COLO668 (cell line): ENCODE results near the gene HPCAL1.
A peak's percentile ranks its signal among the peaks of the same experiment; 100 is the strongest.

Experiments
- DNase-seq: peaks from one replicate; lab custom pipeline; 2025; ENCODE audit not compliant: unreplicated experiment; lab: John Stamatoyannopoulos, UW

The HPCAL1 gene

GRCh38 chr2:10402653-10403215 lies 100.0 kb downstream of the HPCAL1 start:
- DNase-seq = no peak

- no peak for DNase-seq
Observed at GRCh38 chr2:10404324-10405143, 101.8 kb downstream of the HPCAL1 start.

GRCh38 chr2:10405448-10405847 lies 102.7 kb downstream of the HPCAL1 start:
- no peak for DNase-seq

GRCh38 chr2:10406016-10406415 lies 103.3 kb downstream of the HPCAL1 start:
- DNase-seq = no peak

DNA sequence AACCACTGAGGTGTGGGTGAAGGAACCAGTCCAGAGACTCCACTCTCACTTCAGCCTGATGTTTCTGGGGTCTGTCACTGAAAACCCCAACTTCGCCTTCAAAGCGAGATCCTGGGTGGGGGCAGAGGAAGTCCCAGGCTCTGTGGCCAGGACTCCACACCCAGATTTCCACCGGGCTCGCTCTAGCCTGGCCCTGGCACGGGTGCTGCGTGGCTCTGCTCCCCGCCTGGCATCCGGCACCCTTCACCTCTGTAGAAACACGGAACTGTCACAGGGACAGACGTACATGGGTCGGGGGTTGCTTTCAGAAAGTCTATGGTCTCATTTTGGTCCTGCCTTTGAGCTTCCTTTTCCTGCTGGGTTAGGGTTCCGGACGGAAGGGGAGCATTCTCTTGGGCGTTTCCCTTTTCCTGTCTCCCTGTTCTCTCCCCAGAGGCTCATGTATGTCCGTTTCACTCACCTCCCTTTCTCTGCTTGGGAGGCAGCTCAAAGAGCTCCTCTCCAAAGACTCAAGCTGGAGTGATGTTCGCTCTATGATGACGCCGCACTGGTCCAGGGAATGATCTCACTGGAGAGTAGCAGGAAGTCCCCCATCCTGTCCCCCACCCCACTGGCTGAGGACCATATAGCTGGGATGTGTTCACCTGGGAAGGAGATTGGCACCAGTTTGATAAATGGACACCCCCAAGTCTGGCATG lies 103.9 kb downstream of the HPCAL1 start:
- DNase-seq = no peak

DNA sequence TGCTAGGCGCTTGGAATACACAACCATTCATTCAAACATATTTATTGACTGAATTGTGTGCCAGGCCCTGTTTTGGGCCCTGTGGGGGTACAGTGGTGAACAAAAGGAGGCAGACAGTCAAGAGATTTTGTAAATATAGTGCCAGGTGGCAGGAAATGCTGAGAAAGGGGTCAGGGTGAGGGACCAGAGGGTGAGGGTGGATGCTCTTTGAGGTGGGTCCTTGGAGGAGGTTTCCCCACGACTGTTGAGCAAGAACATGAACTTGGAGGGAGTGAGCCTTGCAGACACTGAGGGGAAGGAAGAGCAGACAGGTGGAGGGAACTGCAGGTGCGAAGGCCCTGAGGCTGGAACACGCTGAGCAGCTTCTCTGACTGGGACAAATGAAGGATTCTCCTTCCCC lies 104.7 kb downstream of the HPCAL1 start:
- DNase-seq = peak; percentile 24

- DNase-seq = peak; percentile 37
Observed at GRCh38 chr2:10407841-10408648, 105.3 kb downstream of the HPCAL1 start.

GRCh38 chr2:10408649-10409579 lies 106.2 kb downstream of the HPCAL1 start:
- DNase-seq = peak; percentile 89

DNA sequence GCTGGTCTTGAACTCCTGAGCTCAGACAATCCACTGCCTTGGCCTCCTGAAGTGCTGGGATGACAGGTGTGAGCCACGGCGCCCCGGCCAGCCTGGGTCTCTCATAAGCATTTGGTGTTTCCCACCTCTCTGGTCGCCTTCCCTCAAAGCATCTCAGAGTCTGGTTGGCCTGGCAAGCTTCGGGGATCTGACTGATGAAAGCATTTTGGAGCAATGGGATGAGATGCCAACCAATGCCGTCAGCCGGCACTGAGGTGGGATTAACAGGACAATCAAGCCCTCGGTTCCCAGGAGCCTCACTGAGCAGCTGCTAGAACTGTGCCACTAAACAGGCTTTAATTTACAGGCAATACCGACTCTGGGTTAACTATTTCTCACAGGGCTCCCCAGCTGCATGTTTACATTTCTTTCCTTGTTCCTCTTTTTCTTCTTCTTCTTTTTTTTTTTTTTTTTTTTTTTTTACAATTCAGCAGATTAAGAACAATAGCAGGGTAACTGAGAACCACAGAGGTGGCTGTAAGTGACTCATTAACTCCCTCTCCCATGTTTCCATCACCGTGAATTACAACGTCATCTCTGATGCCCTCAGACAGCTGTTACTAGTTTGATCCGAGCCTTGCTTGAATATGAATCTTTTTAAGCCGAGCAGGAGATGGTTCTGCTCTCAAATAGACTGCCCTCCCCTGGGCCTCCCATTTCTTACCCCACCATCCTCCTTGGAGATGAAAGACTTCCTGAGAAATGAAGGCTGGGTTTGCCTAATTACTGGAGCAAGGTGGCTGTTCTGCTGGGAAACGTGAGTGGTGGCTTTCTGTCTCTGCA lies 107.5 kb downstream of the HPCAL1 start:
- DNase-seq = no peak

GRCh38 chr2:10410823-10411437 lies 108.2 kb downstream of the HPCAL1 start:
- no peak for DNase-seq

DNA sequence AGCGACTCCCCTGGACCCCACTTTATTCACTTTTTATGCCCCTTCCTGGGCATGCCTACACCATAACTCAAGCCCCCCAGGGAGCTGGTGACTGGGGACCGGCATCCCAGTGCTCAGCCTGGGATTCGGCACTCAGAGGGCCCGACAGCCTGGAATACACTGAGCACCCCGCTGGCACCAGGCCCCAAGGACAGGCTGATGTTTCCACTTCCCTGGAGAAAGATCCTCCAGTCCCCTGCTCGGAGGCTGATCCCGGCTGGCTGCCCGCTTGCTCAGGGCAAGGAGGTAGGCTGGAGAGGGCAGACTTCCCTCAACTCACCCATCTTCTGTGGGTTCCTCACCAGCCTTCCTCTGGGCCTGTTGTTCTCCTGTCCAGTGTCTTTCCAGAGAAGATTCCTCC lies 108.9 kb downstream of the HPCAL1 start:
- DNase-seq = no peak

GRCh38 chr2:10412380-10412779 lies 109.7 kb downstream of the HPCAL1 start:
- DNase-seq = peak; percentile 55

DNA sequence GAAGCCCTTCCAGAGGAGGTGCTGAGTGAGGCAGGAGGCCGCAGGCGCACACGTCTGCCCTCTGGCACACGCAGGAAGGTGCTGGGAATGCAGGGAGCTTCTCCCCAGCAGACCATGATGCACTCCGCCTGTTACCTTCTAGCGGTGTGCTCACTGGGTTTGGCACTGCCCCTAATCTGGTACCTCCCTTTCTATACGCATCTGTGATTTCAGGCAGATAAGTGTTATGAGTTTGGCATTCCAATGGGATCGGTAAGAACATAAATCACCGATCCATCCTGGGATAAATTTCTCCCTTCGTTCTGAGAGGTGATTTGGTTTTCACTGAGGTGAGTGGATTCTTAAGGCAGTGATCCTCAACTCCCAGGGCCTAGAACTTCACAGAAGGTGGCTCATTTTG lies 110.8 kb downstream of the HPCAL1 start:
- DNase-seq = peak; percentile 11

GRCh38 chr2:10413991-10414451 lies 111.3 kb downstream of the HPCAL1 start:
- DNase-seq = peak; percentile 81

DNA sequence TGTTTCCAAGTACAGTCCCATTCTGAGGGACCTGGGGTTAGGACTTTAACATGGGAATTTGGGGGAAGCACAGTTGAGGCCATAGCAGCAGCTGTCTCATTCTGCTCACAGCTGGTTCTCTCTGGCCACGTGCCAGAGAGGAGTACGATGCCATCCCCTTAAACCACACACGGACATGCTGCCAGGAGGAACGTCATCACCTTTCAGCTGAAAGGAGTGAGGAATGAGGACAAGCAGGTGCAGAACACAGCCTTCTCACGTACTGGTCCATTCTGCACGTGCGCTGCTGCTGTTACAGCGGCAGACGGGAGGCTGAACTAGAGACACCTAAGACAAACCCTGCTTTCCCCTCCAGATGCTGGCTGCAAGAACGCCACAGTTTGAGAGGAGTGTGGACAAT lies 111.9 kb downstream of the HPCAL1 start:
- DNase-seq = peak; percentile 94

DNA sequence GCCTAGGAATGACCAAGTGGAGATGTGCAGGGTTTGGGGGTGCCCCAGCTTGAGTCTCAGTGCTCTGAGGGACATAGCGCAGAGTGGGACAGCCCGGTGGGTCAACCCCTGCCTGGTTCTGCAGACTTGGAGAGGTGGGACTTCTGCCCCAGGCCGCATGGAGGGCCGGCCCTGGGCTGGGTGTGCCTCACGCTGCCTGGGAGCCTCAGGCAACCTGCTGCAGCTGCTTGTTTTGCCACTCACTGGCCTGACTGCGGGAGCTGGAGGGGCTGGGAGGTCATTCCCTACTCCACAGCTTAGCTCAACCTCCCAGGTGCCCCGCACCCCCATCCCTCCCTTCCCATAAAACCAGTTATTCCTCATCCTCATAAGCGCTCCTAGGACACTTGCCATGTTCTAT lies 112.3 kb downstream of the HPCAL1 start:
- peak; percentile 65 for DNase-seq

- DNase-seq = no peak
Observed at GRCh38 chr2:10415640-10416039, 112.9 kb downstream of the HPCAL1 start.

DNA sequence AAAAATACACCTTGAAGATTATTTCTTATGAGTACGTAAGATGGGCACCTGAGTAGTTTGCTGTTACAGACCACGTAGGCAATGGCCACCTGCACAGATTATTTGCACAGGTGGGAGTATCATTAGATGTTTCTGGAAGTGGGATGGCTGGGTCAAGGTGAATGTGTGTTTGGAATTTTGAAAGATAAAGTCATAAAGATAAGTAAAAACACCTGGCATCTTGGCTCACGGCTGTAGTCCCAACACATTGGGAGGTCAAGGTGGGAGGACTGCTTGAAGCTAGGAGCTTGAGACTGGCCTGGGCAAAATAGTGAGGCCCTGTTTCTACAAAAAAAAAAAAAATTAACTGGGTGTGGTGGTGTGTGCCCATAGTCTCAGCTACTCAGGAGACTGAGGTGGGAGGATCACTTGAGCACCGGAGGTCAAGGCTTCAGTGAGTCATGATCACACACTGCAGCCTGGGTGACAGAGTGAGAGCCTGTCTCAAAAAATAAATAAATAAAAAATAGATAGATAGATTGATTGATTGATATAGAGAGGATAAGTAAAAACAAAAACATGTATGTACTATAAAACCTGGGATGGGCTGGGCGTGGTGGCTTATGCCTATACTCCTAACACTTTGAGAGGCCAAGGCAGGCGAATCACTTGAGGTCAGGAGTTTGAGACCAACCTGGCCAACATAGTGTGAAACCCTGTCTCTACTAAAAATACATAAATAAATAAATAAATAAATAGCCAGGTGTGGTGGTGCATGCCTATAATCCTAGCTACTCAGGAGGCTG lies 115.0 kb downstream of the HPCAL1 start:
- no peak for DNase-seq
